Caki2 (cell line): Measurements from ENCODE around the gene SIRT1. TPM values are rescaled to one million over a fixed set of nuclear protein-coding genes. Genes with fewer than 3 reads are reported as not detected.
A peak's percentile ranks its signal among the peaks of the same experiment; 100 is the strongest.
"Not testable (repeated sequence)": the region's sequence is repeated elsewhere in the genome, so short reads cannot be mapped to it uniquely, and the experiment has no call there.

Source experiments
- DNase-seq: peaks from one replicate; pipeline ENCODE4 v3.0.0-alpha.2; 2015; ENCODE audit warnings: low read depth
- in situ Hi-C: cut with HindIII; loops from 2 replicates; pipeline ENCODE4 v1.10.0; 2016; ENCODE audit warnings: low sequenced_read_pairs, low pct_unique_long_range_greater_than_20kb, mixed read lengths
- total RNA-seq: library from RNA; depleted of rRNA; stranded (reverse); fragments of >200 nt; shearing (Covaris generic); gene quantifications from 2 replicates; pipeline ENCODE4 v1.2.3, GENCODE V29; 2014; ENCODE audit warnings: low replicate concordance

SIRT1 gene
- total RNA-seq, 1 experiment from 2014 or later: 6.6 TPM

DNA sequence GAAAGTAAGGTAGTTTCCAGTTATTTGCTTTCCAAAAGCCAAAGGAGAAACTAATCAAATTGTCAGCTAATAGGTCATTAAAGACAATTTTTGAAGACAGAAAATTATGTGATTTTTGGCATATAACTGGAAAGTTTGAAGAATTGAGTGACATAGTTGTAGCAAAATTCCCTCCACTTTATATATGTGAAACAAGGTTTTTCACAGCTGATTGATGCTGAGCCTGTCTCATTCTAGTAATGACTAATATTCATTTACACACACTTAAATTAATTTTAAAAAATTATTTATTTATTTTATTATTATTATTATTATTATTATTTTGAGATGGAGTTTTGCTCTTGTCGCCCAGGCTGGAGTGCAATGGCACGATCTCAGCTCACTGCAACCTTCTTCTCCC lies 16.3 kb upstream of the SIRT1 start:
- no peak for DNase-seq
- in situ Hi-C loops: no loop called here

DNA sequence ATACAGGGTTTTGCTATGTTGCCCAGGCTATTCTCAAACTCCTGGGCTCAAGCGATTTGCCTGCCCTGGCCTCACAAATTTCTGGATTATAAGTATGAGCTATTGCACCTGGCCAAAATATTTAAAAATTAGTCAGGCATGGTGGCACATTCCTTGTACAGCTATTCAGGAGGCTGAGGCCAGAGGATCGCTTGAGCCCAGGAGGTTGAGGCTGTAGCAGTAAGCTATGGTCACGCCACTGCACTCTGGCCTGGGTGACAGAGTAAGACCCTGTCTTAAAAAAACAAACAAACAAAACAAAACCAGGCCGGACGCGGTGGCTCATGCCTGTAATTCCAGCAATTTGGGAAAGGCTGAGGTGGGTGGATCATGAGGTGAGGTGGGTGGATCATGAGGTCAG lies 14.5 kb upstream of the SIRT1 start:
- in situ Hi-C loops: no loop called here
- DNase-seq: no peak

DNA sequence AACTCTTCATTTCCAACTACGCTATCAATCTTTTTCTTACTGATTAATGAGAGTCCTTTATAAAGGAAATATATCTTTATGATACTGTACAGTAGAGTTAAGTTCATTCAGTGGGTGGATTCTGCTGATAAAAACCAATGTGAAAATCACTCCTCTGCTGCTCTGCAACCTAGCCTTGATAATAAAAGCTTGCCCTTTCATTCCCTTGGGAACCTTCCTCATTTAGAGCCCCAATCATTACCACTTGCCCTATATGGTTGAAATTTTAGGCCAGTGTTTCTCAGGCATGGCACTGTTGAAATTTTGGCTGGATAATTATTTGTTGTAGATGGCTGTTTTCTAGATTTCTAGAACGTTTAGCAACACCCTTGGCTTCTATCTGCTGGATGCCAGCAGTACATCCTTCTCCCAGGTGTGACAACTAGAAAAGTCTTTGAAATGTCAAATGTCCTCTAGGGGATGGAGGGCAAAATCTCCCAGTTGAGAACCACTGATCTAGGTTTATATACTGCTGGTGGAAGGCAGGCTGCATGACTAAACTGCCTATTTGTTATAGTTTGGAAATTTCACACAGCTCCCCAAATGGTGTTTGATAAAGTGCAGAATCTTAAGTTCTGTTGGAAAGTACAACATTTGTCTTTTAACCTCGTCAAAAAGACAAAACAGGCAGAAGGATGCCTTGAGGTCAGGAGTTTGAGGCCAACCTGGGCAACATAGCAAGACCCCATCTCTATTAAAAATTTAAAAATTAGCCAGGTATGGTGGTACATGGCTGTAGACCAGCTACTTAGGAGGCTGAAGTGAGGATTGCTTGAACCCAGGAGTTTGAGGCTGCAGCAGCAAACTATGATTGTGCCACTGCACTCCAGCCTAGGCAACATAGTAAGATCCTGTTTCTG lies 8.9 kb upstream of the SIRT1 start:
- in situ Hi-C loops: no loop called here
- DNase-seq: no peak

- in situ Hi-C loops: not testable (repeated sequence)
These were observed 7.0 kb upstream of the SIRT1 start for GRCh38 chr10:67877421-67877820.

GRCh38 chr10:67878133-67878532 lies 6.3 kb upstream of the SIRT1 start:
- in situ Hi-C loops: no loop called here
- DNase-seq: no peak

More at GRCh38 chr10:67877421-67877820, 7.0 kb upstream of the SIRT1 start:
- DNase-seq: not testable (repeated sequence)

DNA sequence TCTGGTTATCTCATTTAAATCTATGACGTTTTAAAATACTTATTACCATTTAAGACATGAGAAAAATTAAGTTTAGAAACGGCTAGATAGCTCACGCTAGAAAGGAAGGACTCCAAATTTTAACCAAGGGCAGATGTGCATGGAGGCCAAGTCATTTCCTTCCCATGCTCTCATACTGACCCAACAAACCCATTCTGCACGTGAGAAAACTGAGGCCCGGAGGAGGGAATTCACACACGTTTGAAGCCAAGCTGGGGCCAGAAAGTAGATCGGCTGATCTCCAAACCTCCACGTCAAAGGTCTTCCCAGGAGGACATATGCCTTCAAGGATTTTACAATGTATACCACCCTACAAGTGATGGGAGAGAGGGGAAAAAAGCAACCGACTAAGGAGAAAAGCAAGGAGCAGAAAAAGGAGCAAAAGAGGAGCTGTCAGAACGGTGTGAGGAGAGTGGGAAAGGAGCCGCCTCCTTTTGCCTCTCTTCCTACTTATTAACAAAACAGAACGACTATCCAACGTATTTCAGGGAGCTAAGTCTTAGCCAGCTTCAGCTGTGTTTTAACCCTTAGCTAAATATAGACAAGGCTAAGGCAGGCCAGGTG lies 645 bp upstream of the SIRT1 start:
- in situ Hi-C loops: no loop called here
- no peak for DNase-seq

- in situ Hi-C loops: no loop called here
- DNase-seq: peak; percentile 88
These were observed 600 bp downstream of the SIRT1 start for GRCh38 chr10:67884842-67885670.

GRCh38 chr10:67893637-67894036 lies 9.2 kb downstream of the SIRT1 start:
- in situ Hi-C loops: no loop called here
- DNase-seq: no peak

DNA sequence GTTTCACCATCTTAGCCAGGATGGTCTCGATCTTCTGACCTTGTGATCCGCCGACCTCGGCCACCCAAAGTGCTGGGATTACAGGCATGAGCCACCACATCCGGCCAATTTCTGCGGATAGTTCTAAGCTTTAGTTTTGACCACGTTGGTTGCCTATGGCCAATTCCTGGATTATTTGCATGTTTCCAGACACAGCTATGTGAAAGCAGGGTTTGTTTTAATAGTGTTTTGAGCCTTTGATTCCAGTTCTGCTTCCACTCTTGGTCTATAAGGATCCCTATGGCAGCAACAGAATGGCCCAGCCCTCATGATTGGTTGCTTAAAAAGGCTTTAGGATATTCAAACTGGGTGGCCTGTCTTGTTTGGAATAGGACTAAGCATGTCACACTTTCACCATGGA lies 19.1 kb downstream of the SIRT1 start:
- in situ Hi-C loops: no loop called here
- no peak for DNase-seq

- in situ Hi-C loops: loop anchor here (10.0 kb wide), 1 partner anchor 58 kb away; no protein-coding TSS in a partner anchor
- DNase-seq: no peak
These were observed 28.0 kb downstream of the SIRT1 start for GRCh38 chr10:67912331-67912946.

GRCh38 chr10:67914777-67915340 lies 30.4 kb downstream of the SIRT1 start:
- DNase-seq: no peak
- in situ Hi-C loops: loop anchor here (10.0 kb wide), 1 partner anchor 60 kb away; no protein-coding TSS in a partner anchor

DNA sequence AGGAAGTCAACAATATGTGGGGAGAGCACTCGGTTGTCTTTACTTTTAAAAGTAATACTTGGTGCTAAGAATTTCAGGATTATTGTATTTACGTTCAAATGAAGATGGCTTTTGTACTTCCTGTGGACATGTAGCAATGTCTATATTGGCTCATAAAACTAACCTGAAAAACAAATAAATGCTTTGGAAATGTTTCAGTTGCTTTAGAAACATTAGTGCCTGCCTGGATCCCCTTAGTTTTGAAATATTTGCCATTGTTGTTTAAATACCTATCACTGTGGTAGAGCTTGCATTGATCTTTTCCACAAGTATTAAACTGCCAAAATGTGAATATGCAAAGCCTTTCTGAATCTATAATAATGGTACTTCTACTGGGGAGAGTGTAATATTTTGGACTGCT lies 32.7 kb downstream of the SIRT1 start:
- in situ Hi-C loops: loop anchor here (10.0 kb wide), 1 partner anchor 62 kb away; no protein-coding TSS in a partner anchor
- no peak for DNase-seq

GRCh38 chr10:67917679-67918078 lies 33.2 kb downstream of the SIRT1 start:
- in situ Hi-C loops: loop anchor here (10.0 kb wide), 1 partner anchor 63 kb away; no protein-coding TSS in a partner anchor
- DNase-seq: no peak

- in situ Hi-C loops: no loop called here
- no peak for DNase-seq
These were observed 36.6 kb downstream of the SIRT1 start for GRCh38 chr10:67921065-67921464.

DNA sequence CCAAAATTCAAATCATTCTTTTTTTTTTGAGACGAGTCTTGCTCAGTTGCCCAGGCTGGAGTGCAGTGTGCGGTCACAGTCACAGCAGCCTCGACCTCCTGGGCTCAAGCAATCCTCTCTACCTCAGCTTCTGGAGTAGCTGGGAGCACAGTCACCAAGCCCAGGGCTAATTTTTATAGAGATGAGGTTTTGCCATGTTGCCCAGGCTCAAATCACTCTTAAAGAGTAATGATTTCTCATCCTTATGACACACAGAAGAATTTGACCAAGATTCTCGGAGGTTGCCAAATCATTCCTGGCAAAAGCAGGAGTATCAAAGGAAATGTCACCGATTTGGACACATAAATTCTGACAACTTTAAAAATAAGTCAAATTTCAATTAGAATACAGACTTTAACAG lies 39.1 kb downstream of the SIRT1 start:
- DNase-seq: no peak
- in situ Hi-C loops: no loop called here

- in situ Hi-C loops: no loop called here
- no peak for DNase-seq
These were observed 39.7 kb downstream of the SIRT1 start for GRCh38 chr10:67924136-67924535.

- DNase-seq: no peak
- in situ Hi-C loops: no loop called here
These were observed 41.1 kb downstream of the SIRT1 start for GRCh38 chr10:67925449-67926005.

DNA sequence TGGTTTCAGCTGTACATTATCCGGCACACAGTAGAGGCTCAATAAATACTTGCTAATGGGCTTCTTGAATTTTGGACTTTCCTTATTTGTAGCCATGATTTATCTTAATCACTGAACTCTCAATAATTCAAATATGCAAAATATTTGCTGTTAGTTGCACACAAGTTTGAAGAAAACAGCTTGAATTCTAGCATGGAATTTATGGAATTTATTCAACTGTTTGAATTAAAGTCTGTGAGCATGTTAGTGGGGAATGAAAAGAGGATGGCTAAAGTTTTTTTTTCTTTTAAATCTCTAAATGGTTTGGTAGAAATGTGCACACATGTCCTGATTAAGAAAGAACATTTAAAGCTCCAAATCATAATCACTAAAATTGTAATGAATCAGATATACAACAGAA lies 42.5 kb downstream of the SIRT1 start:
- no peak for DNase-seq
- in situ Hi-C loops: no loop called here
